Stimulated activated CD8-positive, alpha-beta memory T cell treated with anti-CD3 and anti-CD28 coated beads, Interleukin-12 subunit alpha, Interleukin-12 subunit beta, amount 100 ng/mL, for 4 hours (primary cell): ENCODE data around the gene CCND3.

ENCODE experiments used
- DNase-seq: peaks from one replicate; pipeline ENCODE4 v3.0.0-alpha.2; 2020; ENCODE audit warnings: low read depth

The CCND3 gene

GRCh38 chr6:41921712-41921998 lies 20.0 kb downstream of the CCND3 start:
- DNase-seq = no peak

- peak; percentile 88 for DNase-seq
Observed at GRCh38 chr6:41920921-41921711, 20.5 kb downstream of the CCND3 start, which contains the start of the genes BYSL and MED20. Gene BYSL, plus strand, starts transcription at chr6:41921499. Its CDS starts 64 bp downstream, at chr6:41921563. Gene MED20, minus strand, starts transcription at chr6:41921139. Its CDS starts 121 bp downstream, at chr6:41921018.

GRCh38 chr6:41917528-41917927 lies 24.1 kb downstream of the CCND3 start:
- no peak for DNase-seq

- DNase-seq = no peak
Observed at GRCh38 chr6:41914869-41915530, 26.6 kb downstream of the CCND3 start.

GRCh38 chr6:41914343-41914742 lies 27.3 kb downstream of the CCND3 start:
- DNase-seq = no peak

- no peak for DNase-seq
Observed at GRCh38 chr6:41909727-41910126, 31.9 kb downstream of the CCND3 start.

GRCh38 chr6:41901882-41902519 lies 39.6 kb downstream of the CCND3 start:
- peak; percentile 6 for DNase-seq

- DNase-seq = no peak
Observed at GRCh38 chr6:41900861-41901260, 40.7 kb downstream of the CCND3 start.

- DNase-seq = no peak
Observed at GRCh38 chr6:41896281-41896680, 45.3 kb downstream of the CCND3 start.

GRCh38 chr6:41895300-41896233 lies 46.0 kb downstream of the CCND3 start, which contains the start of gene USP49:
Gene USP49, minus strand, starts transcription at chr6:41895375. Its CDS starts 88,392 bp downstream, at chr6:41806983.
- peak; percentile 88 for DNase-seq

- DNase-seq = no peak
Observed at GRCh38 chr6:41894366-41895299, 47.0 kb downstream of the CCND3 start.

GRCh38 chr6:41892921-41893564 lies 48.6 kb downstream of the CCND3 start:
- DNase-seq = no peak

- no peak for DNase-seq
Observed at GRCh38 chr6:41887331-41887751, 54.3 kb downstream of the CCND3 start.

GRCh38 chr6:41885930-41886329 lies 55.7 kb downstream of the CCND3 start:
- no peak for DNase-seq

GRCh38 chr6:41884957-41885356 lies 56.7 kb downstream of the CCND3 start:
- no peak for DNase-seq
